ENCODE measurements around the gene HHIPL1.

The HHIPL1 gene

DNA sequence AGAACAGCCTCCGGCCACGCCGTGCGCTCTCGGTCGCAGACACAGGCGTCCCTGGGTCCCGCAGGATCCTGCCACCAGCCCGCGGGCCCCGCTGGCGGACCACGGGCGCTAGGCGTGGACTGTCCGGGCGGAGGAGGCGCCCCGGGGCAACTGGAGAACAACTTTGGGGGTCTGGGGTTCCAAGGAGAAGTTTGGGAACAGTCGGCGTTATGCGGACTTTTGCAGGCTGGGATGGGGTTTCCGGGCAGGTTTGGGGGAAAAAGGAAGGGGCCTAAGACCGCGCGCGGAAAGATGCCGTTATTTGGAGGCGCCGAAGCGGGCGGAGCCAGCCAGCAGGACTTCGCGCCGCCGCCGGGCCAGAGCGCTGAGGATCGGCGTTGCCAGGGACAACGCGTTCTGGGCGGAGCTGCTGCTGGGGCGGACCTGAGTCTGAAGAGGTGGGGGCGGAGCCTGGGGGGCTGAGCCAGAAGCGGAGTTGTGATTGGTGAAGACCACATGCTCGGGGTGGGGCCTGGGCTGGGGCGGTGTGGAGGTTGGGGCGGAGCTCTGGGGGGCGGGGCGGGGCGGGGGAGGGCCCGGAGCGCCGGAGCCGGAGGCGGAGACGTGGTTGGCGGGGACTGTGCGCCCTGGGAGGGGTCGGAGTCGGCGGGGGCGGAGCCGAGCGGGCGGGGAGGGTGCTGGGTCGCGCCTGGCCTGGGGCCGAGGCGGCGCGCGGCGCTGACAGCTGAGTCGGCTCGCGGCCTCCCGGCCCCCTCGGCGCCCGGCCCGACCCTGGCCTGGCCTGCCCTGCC lies 38.9 kb downstream of the HHIPL1 start, which contains the start of gene CYP46A1:
CYP46A1 (plus strand) TSS at position 680 of the 791 bp plus-strand sequence. CDS start 120 bp downstream, outside the sequence.
- TF ChIP-seq, protein P1, sequence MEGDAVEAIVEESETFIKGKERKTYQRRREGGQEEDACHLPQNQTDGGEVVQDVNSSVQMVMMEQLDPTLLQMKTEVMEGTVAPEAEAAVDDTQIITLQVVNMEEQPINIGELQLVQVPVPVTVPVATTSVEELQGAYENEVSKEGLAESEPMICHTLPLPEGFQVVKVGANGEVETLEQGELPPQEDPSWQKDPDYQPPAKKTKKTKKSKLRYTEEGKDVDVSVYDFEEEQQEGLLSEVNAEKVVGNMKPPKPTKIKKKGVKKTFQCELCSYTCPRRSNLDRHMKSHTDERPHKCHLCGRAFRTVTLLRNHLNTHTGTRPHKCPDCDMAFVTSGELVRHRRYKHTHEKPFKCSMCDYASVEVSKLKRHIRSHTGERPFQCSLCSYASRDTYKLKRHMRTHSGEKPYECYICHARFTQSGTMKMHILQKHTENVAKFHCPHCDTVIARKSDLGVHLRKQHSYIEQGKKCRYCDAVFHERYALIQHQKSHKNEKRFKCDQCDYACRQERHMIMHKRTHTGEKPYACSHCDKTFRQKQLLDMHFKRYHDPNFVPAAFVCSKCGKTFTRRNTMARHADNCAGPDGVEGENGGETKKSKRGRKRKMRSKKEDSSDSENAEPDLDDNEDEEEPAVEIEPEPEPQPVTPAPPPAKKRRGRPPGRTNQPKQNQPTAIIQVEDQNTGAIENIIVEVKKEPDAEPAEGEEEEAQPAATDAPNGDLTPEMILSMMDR (IDR thresholded peaks at IDR 0.05; ENCODE audit: extremely low read depth, insufficient read depth, missing control alignments): no peak
- in situ Hi-C loops (cut with MboI; ENCODE audit: low pct_unique_long_range_greater_than_20kb, low sequenced_read_pairs, unreplicated experiment): no loop called here
- peak; percentile 100 for DNase-seq (ENCODE audit: low spot score)

- in situ Hi-C loops (cut with MboI; ENCODE audit: low pct_unique_long_range_greater_than_20kb, low sequenced_read_pairs, unreplicated experiment): no loop called here
- DNase-seq (ENCODE audit: low spot score): no peak
- TF ChIP-seq, protein P1 (IDR thresholded peaks at IDR 0.05; ENCODE audit: extremely low read depth, insufficient read depth, missing control alignments): no peak
Measured at GRCh38 chr14:99684410-99684934, 39.5 kb downstream of the HHIPL1 start.

DNA sequence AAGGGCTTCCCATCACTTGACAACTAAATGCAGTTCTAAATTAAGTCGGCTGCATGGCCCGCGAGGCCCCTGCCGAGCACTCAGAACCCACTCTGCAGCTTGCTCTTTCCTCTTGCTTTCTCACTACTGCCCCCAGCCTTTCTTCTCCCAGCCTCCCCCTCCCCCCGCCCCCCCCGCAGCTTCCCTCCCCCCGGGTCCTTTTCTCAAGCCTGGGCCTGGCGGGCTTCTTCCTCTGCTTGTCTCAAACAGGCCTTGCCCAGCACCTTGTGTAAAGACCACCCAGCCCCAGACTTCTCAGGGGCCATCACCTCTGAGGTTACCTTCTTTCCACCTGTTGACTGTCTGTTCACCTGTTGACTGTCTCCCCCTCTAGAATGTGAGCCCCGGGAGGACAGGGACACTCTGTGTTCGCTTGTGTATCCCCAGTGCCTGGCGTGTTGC lies 40.2 kb downstream of the HHIPL1 start:
- DNase-seq (ENCODE audit: low spot score): no peak
- in situ Hi-C loops (cut with MboI; ENCODE audit: low pct_unique_long_range_greater_than_20kb, low sequenced_read_pairs, unreplicated experiment): no loop called here
- TF ChIP-seq, protein P1 (IDR thresholded peaks at IDR 0.05; ENCODE audit: extremely low read depth, insufficient read depth, missing control alignments): no peak

- no peak for DNase-seq (ENCODE audit: low spot score)
- in situ Hi-C loops (cut with MboI; ENCODE audit: low pct_unique_long_range_greater_than_20kb, low sequenced_read_pairs, unreplicated experiment): no loop called here
- TF ChIP-seq, protein P1 (IDR thresholded peaks at IDR 0.05; ENCODE audit: extremely low read depth, insufficient read depth, missing control alignments): no peak
Measured at GRCh38 chr14:99685596-99685995, 40.7 kb downstream of the HHIPL1 start.

- in situ Hi-C loops (cut with MboI; ENCODE audit: low pct_unique_long_range_greater_than_20kb, low sequenced_read_pairs, unreplicated experiment): no loop called here
- TF ChIP-seq, protein P1 (IDR thresholded peaks at IDR 0.05; ENCODE audit: extremely low read depth, insufficient read depth, missing control alignments): no peak
- no peak for DNase-seq (ENCODE audit: low spot score)
Measured at GRCh38 chr14:99686557-99687283, 41.8 kb downstream of the HHIPL1 start.

- DNase-seq (ENCODE audit: low spot score): no peak
- in situ Hi-C loops (cut with MboI; ENCODE audit: low pct_unique_long_range_greater_than_20kb, low sequenced_read_pairs, unreplicated experiment): no loop called here
- TF ChIP-seq, protein P1 (IDR thresholded peaks at IDR 0.05; ENCODE audit: extremely low read depth, insufficient read depth, missing control alignments): peak; percentile 74
Measured at GRCh38 chr14:99687284-99688209, 42.6 kb downstream of the HHIPL1 start.

Data from GM13977 (cell line).